Fibroblast of lung (primary cell): ENCODE results near the gene PHC2.

ENCODE experiments used
- CTCF ChIP-seq, 2 donors: IDR thresholded peaks in 1 of 2; conservative IDR thresholded peaks in 1 of 2; 1 replicate in 1 of 2; 2 replicates in 1 of 2; pipeline ENCODE4 v1.5.1; 2011 to 2012; ENCODE audit warnings: low read length in 2 of 2, control low read depth in 1 of 2, inconsistent platforms in 1 of 2, low read depth in 1 of 2, mild to moderate bottlenecking in 1 of 2
- EZH2 ChIP-seq: IDR thresholded peaks from 2 replicates; pipeline ENCODE4 v1.5.1; 2012; ENCODE audit warnings: low read length, control low read depth, mild to moderate bottlenecking; ENCODE audit errors: missing control alignments

- TF ChIP-seq CTCF (conservative IDR thresholded peaks at IDR 0.05 in 1 of 2, IDR thresholded peaks at IDR 0.05 in 1 of 2; ENCODE audit: low read depth in 1 of 2, low read length in 2 of 2) (no peak), EZH2 (no peak)
These were observed 11.2 kb upstream of the PHC2 start for GRCh38 chr1:33442141-33442540.
